Activated CD4-positive, alpha-beta T cell treated with anti-CD3 and anti-CD28 coated beads, Interleukin-2, amount 50 U/mL, for 24 hours (primary cell): ENCODE measurements around the gene GGCT.
A peak's percentile ranks its signal among the peaks of the same experiment; 100 is the strongest.
"Not testable (repeated sequence)": the region's sequence is repeated elsewhere in the genome, so short reads cannot be mapped to it uniquely, and the experiment has no call there.

ENCODE experiments used
- DNase-seq, 2 donors: peaks; one replicate each; pipeline ENCODE4 v3.0.0-alpha.2; 2020; ENCODE audit warnings: low read depth in 1 of 2, low spot score in 1 of 2

Gene GGCT

DNA sequence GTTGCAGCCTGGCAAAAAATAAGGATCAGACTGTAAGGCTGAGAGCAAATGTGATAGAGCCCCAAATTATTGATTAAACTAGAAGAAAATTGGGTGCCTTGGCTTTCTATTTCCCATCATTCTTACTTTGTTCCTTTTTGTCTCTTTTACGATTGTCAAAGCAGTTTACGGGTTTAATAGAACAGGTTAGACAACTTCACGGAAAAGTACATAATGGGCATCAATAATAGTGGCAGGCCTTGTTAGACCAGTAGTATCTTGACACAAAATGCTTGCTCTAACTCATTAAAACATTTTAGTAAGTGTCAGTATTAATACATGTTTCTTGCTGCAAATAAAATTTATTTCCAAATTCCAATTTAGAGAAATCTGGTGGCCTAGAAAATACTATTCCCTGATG lies 14.5 kb upstream of the GGCT start:
- no peak for DNase-seq

GRCh38 chr7:30515761-30516160 lies 11.1 kb upstream of the GGCT start:
- no peak for DNase-seq

DNA sequence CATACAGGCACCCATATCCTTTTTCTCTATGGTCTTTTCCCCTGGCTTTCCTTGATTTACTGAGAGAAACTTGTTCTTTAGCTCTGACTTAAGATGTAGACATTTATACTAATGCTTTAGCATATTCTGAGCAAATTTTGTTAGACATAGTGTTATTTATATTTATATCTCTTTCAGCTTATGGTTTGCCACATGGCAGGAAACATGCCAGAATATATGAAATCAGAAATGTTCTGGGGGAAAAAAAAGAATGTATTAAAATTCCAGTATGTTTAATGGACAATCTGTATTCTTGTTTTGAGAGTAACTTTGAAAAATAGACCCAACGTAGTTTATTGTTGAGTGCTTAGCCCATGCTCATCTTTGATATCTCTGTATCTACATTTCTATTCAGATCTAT lies 10.1 kb upstream of the GGCT start:
- no peak for DNase-seq

GRCh38 chr7:30514177-30514576 lies 9.5 kb upstream of the GGCT start:
- DNase-seq = no peak

GRCh38 chr7:30513762-30514161 lies 9.1 kb upstream of the GGCT start:
- DNase-seq = no peak

DNA sequence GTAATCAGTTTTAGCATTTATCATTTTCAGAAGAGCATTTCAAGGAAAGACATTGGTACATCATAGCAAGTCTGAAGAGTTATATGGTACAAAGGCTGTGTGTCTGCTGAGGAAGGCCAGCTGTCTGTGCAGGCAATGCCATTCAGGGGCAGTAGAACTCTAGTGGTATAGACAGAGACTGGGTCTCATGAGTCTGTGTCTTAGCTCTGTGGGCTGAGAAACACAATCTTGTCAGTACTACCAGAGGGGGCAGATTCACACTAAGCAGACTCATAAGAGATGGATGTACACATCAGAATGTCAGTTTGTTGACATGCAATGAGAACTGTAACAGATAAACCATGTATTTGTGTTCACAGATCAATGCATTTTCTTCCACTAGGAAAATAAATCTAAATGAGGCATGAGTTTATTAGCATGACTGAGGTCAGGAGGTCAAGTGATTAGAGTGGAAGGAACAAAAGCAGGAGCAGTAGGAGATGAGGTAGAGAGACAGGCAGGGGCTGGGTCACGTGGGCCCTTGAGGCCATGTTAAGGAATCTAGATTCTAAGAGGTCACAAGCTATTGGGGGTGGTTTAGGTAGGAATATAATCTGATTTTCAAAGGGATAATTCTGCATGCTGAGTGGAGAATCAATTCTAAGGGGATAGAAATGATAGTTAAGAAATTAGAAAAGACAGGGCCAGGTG lies 7.5 kb upstream of the GGCT start:
- DNase-seq = no peak

- DNase-seq = no peak
These were observed 6.9 kb upstream of the GGCT start for GRCh38 chr7:30511494-30511893.

- peak in 1 of 2 donors; percentile 7 for DNase-seq
These were observed 5.8 kb upstream of the GGCT start for GRCh38 chr7:30510124-30511075.

GRCh38 chr7:30509171-30509857 lies 4.7 kb upstream of the GGCT start:
- not testable (repeated sequence) for DNase-seq

- DNase-seq = not testable (repeated sequence)
These were observed 2.8 kb upstream of the GGCT start for GRCh38 chr7:30507346-30507900.

- no peak for DNase-seq
These were observed 607 bp upstream of the GGCT start for GRCh38 chr7:30505174-30505697.

- no peak for DNase-seq
These were observed 1.1 kb downstream of the GGCT start for GRCh38 chr7:30503274-30504212.

DNA sequence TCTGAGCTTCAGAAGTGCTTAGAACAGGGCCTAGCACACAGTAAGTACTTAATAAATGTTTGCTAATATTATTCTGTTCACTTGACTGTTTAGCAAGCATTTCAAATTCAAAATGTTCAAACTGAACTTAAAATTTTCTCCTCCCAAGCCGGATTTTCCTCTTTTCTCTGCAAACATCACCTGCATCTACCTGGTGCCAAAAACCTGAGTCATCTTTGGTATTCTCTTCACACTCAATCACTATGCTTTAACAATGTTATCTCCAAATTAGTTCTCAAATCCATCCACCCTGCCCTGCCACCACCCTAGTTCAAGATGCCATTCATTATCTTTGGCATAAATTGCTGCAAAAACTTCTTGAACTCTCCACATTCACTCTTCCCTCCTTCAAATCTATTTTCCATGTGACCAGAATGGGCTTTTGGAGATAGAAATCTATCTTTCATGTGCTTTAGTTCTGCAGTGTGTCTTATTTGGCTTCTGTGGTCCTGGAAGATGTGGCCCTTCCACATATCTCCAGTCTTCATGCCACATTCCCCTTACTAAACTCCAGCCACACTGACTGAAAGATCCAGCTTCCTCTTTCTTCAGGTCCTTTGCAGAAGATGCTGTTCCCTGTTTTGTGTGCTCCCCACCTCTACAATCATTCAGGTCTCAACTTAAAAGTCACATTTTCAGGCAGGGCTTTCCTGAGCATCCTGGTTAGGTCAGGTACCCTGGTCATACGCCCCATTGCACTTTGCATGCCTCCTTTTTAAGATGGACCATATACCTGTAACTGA lies 2.0 kb downstream of the GGCT start:
- DNase-seq = no peak

DNA sequence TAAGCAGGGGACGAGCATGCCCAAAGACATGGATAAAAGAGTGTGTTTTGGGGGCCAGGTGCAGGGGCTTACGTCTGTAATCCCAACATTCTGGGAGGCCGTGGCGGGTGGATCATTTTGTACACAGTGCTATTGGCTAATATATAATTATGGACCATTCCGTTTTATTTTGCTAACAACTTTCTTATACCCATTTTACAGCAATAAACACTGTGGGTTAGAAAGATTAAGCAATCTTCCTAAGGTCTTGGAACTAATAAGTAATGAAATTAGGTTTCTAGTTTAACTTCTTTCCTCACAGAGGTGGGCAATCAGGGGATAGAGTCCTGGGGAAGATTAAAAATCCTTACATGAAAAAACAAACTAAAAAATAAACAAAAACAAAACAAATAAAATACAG lies 3.4 kb downstream of the GGCT start:
- DNase-seq = no peak

- DNase-seq = no peak
These were observed 11.4 kb downstream of the GGCT start for GRCh38 chr7:30493228-30493627.

- no peak for DNase-seq
These were observed 13.2 kb downstream of the GGCT start for GRCh38 chr7:30491417-30491816.

DNA sequence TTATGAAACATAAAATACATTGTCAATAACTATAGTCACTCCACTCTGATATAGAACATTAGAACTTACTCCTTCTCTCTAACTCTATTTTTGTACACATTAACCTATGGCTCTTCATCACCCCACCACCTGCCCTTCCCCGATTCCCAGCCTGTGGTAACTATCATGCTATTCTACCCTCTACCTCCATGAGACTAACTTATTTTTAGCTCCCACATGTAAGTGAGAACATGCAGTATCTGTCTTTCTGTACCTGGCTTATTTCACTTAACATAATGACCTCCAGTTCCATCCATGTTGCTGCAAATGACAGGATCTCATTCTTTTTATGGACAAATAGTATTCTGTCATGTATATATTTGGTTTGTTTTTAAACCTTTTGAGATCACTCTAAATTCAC lies 17.3 kb downstream of the GGCT start:
- no peak for DNase-seq

DNA sequence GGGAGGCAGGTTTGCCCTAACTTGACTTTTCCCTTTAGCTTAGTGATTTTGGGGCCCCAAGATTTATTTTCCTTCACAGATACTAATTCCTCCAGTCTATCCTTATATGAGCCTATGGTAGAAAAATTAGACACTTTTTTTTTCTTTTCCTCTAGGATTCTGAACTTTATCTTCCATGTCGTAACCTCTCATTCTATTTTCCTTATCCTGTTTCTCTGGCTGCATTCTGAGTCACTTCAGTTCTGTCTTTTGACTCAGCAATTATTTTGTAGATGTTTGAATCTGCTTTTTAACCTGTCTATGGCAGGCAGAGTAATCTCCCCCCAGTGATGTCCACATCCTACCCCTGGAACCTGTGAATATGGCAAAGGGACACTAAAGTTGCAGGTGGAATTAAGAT lies 19.0 kb downstream of the GGCT start:
- no peak for DNase-seq

GRCh38 chr7:30481416-30481815 lies 23.2 kb downstream of the GGCT start:
- DNase-seq = not testable (repeated sequence)
